Measurements from ENCODE around the gene CHST11.

The CHST11 gene

GRCh38 chr12:104460973-104461698 lies 4.4 kb downstream of the CHST11 start:
- no peak for DNase-seq

GRCh38 chr12:104462325-104462724 lies 5.6 kb downstream of the CHST11 start:
- no peak for DNase-seq

- no peak for DNase-seq
Measured at GRCh38 chr12:104462931-104463339, 6.2 kb downstream of the CHST11 start.

- DNase-seq, result no peak
Measured at GRCh38 chr12:104463368-104463767, 6.6 kb downstream of the CHST11 start.

- no peak for DNase-seq
Measured at GRCh38 chr12:104464899-104465298, 8.2 kb downstream of the CHST11 start.

- DNase-seq, result no peak
Measured at GRCh38 chr12:104466709-104467345, 10.1 kb downstream of the CHST11 start.

- no peak for DNase-seq
Measured at GRCh38 chr12:104467346-104467837, 10.6 kb downstream of the CHST11 start.

GRCh38 chr12:104468371-104468770 lies 11.6 kb downstream of the CHST11 start:
- no peak for DNase-seq

GRCh38 chr12:104469066-104469465 lies 12.3 kb downstream of the CHST11 start:
- DNase-seq, result no peak

GRCh38 chr12:104469523-104469922 lies 12.8 kb downstream of the CHST11 start:
- DNase-seq, result no peak

- no peak for DNase-seq
Measured at GRCh38 chr12:104470521-104470920, 13.8 kb downstream of the CHST11 start.

GRCh38 chr12:104471336-104471735 lies 14.6 kb downstream of the CHST11 start:
- DNase-seq, result no peak

- no peak for DNase-seq
Measured at GRCh38 chr12:104472748-104473147, 16.0 kb downstream of the CHST11 start.

GRCh38 chr12:104473374-104473983 lies 16.7 kb downstream of the CHST11 start:
- no peak for DNase-seq

GRCh38 chr12:104475271-104475670 lies 18.5 kb downstream of the CHST11 start:
- DNase-seq, result no peak

GRCh38 chr12:104477510-104478390 lies 21.0 kb downstream of the CHST11 start:
- no peak for DNase-seq

GRCh38 chr12:104478396-104479122 lies 21.8 kb downstream of the CHST11 start:
- peak; percentile 22 for DNase-seq

- DNase-seq, result no peak
Measured at GRCh38 chr12:104479123-104479662, 22.4 kb downstream of the CHST11 start.

- DNase-seq, result no peak
Measured at GRCh38 chr12:104480012-104480411, 23.3 kb downstream of the CHST11 start.

GRCh38 chr12:104480826-104481440 lies 24.2 kb downstream of the CHST11 start:
- DNase-seq, result peak; percentile 74

- no peak for DNase-seq
Measured at GRCh38 chr12:104482113-104482512, 25.4 kb downstream of the CHST11 start.
